GM19452 (cell line): Measurements from ENCODE around the gene PPP1R15B.

Source experiments
- ATAC-seq: cut with Tn5 transposase; IDR thresholded peaks from one replicate; pipeline ENCODE4 v1.9.1; 2021; ENCODE audit not compliant: unreplicated experiment

The PPP1R15B gene

GRCh38 chr1:204421441-204421840 is 9.8 kb upstream of the PPP1R15B start:
- no peak for ATAC-seq

DNA sequence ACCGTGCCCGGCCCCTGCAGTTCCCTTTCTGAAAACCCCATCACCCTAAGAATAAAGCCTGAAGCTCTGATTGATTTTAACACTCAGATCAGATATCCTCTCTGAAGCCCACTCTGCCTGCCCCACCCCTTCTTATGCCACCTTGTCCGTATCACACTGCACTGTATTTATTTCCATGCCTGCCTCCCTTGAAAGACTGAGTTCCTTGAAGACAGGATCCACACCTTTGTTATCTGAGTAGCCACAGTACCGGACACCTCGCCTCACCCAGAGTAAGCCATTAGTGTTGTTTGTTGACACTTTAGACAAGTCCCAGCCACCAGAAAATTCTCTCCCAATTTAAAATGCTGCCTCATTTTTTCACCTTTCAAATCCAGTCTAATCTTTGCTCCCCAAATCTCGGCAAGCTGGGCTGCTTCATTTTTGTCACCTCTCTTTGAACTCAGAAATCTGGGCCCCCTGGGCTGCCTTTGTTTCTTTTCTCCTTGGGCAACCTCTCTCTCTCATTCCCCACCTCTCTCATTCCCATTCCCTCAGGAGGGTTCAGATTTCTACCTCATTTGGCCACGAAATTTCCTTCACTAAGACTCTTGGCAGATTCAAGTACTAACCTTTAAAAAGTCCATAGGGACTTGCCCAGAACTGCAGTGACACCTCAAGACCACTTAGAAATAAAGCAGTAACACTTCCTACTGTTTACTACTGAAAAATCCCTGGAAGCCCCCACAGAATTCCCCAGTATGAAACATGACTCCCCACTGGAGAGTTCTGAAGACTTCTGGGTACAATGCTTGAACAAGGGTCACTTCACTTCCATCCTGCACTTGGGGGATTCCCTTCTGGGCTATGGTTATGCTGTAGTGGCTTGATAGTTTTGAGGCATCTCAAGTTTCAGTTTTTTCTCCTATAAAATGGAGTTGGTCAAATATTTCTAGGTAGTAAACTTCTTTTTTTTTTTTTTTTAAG is 8.7 kb upstream of the PPP1R15B start:
- no peak for ATAC-seq

- no peak for ATAC-seq
Measured at GRCh38 chr1:204419064-204419403, 7.4 kb upstream of the PPP1R15B start.

DNA sequence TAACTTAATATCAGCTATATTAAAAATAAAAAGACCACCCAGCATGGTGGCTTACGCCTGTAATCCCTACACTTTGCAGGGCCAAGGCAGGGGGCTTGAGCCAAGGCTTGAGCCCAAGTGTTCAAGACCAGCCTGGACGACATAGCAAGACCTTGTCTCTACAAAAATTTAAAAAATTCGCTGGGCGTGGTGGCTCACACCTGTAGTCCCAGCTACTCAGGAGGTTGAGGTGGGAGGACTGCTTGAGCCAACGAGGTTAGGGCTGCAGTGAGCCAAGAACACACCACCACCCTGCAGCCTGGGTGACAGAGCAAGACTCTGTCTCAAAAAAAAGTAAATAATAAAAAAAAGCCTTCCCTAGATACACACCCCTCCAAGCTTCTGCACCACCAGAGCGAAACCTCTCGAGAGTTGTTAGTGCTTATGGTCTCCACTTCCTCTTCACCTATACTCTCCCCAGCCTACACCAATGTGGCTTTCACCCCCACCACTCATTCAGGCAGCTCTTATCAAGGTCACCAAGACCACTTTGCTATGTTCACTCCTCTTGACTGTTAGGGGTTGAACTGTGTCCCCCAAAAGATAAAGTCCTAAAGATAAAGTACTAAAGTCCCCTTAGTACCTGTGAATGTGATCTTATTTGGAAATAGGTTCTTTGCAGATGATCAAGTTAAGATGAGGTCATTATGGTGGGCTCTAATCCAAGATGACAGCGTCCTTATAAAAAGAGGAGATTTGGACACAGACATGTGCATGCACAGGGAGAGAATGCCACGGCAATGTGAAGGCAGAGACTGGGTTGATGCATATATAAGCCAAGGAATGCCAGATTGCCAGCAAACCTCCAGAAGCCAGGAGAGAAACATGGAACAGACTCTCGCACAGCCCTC is 6.8 kb upstream of the PPP1R15B start:
- no peak for ATAC-seq

GRCh38 chr1:204417074-204417997 is 5.7 kb upstream of the PPP1R15B start:
- ATAC-seq = no peak

GRCh38 chr1:204416589-204417073 is 5.0 kb upstream of the PPP1R15B start:
- no peak for ATAC-seq

GRCh38 chr1:204415351-204415750 is 3.7 kb upstream of the PPP1R15B start:
- ATAC-seq = no peak

DNA sequence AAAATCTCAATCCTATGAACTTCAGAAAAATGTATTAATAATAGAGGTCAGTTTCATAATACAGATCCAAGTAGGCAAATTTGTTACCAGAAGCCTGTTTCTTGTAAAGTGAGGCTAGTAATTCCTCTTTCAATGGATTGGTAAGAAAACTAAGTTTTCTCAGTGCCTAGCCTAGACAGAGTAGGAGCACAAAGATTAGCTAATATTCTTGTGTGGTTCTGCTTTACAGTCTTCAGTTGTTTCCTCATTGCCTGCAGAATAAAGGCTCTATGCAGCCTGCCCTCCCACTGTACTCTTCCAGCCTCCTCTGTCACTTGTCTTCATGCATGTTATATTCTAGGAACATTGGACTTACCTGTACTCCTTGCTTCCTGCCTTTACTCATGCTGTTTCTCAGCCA is 2.4 kb upstream of the PPP1R15B start:
- ATAC-seq = no peak

DNA sequence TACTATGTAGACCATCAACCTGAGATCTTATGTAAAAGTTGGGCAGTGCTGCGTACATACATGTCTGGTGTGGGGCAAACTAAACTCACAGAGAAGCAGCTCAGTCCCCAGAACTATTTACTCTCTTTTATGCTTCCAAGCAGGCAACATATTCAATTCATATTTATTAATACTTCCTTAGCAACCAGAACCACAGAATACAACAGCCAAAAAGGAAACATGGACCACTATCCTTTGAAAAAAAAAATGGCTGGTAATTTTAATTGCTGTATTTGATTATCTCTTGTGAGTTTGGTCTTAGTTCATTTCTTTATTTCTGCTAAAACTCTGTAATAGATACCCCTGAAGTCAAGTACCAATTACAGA is 1.5 kb upstream of the PPP1R15B start:
- ATAC-seq = no peak

DNA sequence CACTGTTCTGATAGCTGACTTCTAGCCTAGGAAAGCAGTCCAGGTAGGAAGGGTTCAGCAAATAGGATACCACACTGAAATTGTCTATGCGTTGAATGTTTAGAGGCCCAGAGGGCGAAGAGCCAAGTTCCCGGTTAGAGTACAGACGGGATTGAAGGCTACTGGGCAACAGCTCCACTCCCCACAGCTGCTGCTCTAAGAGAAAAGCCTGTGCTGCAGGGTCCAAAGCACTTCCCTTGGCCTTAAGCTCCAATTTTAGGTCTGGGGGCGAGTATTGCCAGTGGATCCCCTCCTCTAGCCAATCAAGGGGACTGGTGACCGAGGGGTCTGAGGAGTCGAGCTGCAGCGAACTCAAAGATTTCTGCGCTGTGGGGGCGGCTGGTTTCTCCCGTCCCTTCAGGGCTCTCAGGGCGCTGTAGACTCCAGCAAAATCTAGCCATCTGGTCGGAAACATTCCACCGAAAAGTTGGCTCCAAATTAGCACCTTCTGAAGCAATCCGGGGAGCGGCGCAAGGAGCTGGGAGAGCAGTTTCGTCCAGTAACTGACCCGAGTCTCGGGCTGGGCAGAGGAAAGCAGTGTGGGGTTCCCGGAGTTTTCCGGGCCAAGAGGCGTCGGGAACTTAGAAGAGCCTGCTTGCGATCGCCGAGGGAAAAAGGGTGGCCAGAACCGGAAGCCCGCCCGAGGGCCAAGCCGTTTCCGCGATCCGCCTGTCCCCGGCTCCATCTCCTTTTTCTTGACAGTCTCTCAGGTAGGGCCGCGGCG is 748 bp downstream of the PPP1R15B start:
- peak; percentile 35 for ATAC-seq

DNA sequence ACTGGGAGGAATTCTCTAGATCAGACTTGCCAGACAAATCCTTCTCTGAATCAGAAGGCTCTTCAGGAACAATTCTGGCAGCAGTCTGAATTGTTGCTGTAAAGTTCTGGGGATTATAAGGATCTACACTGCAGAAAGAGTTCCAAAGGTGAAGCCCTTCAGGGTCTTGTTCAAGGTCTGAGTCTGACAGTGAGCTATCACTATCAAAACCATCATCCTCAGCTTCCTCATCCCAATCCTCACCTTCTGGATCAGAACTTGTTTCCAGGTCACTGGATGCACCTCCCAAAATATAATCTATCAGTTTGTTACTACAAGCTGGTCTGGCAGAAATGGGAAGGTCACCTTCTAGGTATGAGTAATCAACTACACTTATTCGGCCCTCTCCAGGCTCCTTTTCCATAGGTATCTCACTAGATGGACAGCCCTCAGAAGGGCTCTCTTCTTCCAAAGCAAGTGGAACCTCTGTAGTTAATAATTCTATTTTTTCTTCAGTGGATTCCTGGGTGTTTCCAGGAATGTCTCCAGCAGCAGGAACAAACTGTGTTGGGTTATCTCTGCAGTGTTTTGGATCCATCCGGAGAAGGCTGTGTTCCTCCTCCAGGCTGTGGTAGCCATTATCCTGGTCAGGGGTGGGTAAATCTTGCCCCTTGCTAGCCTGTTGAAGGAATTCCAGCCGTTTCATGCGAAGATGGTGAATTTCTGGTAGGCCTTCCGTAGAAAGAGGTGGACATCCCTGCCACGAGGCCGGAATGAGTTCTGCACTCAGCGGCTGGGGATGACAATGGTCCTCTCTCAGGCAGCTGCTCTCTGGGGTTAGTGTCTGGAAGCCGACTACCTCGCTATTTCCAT is 1.6 kb downstream of the PPP1R15B start:
- ATAC-seq = no peak

DNA sequence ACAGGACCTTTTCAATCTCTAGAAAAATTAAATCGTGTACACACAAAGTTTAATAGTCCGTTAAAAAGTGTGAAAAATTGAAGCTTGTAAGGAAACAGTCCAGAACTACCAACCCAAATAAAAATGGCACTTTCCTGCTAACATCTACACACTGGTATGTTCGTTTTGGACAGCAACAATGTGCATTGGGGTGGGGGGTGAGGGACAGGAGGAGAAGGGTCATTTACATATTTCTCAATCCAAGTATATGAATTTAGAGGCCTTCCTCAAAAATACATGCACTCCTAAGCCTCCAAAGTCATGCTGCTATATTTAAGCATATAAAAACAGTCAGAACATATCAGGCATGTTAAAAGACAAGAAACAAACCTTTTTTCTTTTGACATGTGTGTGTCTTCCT is 2.5 kb downstream of the PPP1R15B start:
- ATAC-seq = no peak

- ATAC-seq = no peak
Measured at GRCh38 chr1:204408602-204409001, 3.0 kb downstream of the PPP1R15B start.

- ATAC-seq = no peak
Measured at GRCh38 chr1:204408074-204408507, 3.5 kb downstream of the PPP1R15B start.

DNA sequence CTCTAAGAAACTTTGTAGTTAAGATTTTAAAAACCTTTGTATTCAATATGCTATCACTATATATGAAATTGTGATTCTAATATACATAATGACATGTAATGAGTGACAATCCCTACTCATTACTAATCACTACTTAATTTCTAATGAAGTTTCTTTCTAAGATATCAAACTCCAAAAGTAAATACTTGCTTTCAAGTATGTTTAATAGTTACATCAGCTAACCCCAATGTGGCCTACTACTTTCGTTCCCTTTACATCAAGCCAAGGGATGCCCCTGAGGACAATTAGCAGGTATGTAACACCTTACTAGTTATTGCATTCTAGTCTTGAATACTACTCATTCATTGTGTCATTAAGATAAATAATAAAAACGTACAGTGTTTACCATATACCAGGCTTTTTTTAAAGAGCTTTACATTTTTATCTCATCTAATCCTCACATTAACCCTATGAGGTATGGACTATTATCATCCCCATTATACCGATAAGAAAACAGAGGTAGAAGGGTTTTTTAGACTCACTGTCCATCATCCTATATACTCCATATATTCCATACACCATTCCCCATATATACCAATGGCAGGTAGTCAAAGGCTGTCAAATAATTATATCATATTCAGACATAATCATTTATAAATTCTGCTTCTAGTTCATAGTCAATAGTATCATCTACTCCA is 4.2 kb downstream of the PPP1R15B start:
- no peak for ATAC-seq

DNA sequence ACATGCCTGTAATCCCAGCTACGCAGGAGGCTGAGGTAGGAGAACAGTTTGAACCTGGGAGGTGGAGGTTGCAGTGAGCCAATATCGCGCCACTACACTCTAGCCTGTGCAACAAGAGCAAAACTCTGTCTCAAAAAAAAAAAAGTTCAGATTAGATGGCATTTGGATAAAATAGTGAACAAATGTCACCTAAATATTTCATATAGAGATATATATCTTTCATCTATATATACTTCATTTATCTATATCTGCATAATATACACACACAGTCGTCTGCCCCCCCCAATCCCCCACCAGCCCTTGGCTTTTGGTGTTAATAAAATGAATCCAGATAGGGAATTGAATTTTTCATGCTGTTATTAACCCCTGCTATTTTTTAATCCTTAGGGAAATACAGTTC is 5.0 kb downstream of the PPP1R15B start:
- no peak for ATAC-seq

- no peak for ATAC-seq
Measured at GRCh38 chr1:204405988-204406387, 5.6 kb downstream of the PPP1R15B start.

DNA sequence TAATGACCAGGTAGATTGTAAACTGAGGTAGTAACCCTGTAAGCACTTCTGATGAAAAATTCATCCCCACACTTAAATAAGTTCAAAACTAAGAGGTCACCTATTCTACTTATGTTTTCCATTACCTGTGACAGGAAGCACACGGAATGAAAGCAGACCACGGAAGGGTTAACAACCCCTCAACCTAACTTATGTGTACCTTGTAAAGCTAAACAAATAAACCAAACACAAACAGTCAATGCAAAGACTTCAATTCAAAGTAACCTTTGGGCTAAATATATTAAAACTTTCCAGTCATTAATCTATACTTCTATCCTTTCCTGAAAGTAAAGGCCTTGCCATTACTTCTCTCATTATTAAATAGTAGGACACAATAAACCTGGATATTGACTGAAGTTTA is 7.0 kb downstream of the PPP1R15B start:
- no peak for ATAC-seq

DNA sequence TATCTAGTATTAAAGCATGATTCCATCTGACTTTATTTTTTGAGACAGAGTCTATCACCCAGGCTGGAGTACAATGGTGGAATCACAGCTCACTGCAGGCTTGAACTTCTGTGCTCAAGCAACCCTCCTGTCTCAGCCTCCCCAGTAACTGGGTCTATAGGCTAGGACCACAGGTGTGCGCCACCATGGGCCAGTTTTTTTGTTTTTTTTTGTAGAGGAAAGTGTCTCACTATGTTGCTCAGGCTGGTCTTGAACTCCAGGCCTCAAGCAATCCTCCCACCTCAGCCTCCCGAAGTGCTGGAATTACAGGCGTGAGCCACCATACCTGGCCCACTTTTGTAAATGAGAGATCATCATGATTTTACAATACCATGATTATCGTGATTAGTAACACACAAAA is 9.2 kb downstream of the PPP1R15B start:
- no peak for ATAC-seq
